ENCODE results near the gene PCF11.

DNA sequence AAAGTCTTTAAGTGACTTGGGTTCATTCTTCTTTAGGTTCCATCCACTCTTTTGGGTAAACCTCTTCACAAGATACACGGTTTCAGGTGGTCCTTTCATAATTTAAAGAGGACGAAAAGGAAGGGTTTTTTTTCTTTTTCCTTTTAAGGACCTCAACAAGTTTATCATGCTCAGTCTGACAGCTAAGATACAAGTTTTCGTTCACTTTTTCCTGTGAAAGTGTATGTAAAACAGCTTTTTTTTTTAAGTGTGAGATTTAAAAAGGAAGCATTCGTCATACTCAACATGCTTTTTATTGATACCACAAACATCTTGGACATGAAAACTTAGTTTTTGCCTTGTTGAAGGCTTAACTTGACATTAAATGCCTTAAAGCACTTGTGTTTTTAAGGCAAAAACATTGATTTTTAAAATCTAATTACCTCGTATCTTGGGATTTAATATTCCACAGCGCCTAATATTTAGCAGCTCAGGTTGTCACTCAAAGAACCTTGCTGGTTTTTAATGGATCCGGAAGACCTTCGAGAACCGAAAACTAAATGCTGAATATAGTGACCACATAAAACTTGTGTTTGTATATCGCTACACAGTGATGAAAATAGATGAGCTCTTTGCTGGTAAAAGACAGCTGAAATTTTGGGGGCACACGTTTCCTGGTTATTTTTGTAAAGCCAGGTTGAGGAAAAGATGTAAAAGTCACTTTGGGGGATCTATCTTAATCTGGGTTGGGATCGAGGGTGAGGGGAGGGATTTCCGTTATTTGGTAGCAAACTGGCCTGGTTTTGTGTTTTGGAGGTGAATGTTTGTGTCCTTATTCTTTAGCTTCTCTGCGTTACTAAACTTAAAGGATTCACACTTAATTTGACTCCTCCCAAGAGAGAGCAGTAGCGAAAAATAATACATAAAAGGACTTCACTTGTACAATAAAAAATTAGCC is 2.3 kb downstream of the PCF11 start:
- TF ChIP-seq, protein P1, sequence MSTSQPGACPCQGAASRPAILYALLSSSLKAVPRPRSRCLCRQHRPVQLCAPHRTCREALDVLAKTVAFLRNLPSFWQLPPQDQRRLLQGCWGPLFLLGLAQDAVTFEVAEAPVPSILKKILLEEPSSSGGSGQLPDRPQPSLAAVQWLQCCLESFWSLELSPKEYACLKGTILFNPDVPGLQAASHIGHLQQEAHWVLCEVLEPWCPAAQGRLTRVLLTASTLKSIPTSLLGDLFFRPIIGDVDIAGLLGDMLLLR (CRISPR knock-in tag; IDR thresholded peaks at IDR 0.05) = no peak
- TF ChIP-seq SMAD3 (CRISPR knock-in tag; IDR thresholded peaks at IDR 0.05) (no peak), GLI4 (CRISPR knock-in tag; IDR thresholded peaks at IDR 0.05; ENCODE audit: borderline replicate concordance) (no peak), XRCC5 (optimal IDR thresholded peaks at IDR 0.05; ENCODE audit: low read length) (no peak), EZH2 (conservative IDR thresholded peaks at IDR 0.05; ENCODE audit: low read depth, low read length) (no peak), FOXK2 (IDR thresholded peaks at IDR 0.05) (no peak), ZSCAN29 (CRISPR knock-in tag; conservative IDR thresholded peaks at IDR 0.05) (no peak), SP1 (IDR thresholded peaks at IDR 0.05) (no peak), SP1 (CRISPR knock-in tag; IDR thresholded peaks at IDR 0.05) (no peak), NR3C1 (CRISPR knock-in tag; IDR thresholded peaks at IDR 0.05) (no peak), SAFB2 (CRISPR knock-in tag; IDR thresholded peaks at IDR 0.05; ENCODE audit: borderline replicate concordance, low read depth) (no peak), PRPF4 (IDR thresholded peaks at IDR 0.05; ENCODE audit: low read depth, low read length, poor library complexity, severe bottlenecking) (no peak)
- TF ChIP-seq, protein P2, sequence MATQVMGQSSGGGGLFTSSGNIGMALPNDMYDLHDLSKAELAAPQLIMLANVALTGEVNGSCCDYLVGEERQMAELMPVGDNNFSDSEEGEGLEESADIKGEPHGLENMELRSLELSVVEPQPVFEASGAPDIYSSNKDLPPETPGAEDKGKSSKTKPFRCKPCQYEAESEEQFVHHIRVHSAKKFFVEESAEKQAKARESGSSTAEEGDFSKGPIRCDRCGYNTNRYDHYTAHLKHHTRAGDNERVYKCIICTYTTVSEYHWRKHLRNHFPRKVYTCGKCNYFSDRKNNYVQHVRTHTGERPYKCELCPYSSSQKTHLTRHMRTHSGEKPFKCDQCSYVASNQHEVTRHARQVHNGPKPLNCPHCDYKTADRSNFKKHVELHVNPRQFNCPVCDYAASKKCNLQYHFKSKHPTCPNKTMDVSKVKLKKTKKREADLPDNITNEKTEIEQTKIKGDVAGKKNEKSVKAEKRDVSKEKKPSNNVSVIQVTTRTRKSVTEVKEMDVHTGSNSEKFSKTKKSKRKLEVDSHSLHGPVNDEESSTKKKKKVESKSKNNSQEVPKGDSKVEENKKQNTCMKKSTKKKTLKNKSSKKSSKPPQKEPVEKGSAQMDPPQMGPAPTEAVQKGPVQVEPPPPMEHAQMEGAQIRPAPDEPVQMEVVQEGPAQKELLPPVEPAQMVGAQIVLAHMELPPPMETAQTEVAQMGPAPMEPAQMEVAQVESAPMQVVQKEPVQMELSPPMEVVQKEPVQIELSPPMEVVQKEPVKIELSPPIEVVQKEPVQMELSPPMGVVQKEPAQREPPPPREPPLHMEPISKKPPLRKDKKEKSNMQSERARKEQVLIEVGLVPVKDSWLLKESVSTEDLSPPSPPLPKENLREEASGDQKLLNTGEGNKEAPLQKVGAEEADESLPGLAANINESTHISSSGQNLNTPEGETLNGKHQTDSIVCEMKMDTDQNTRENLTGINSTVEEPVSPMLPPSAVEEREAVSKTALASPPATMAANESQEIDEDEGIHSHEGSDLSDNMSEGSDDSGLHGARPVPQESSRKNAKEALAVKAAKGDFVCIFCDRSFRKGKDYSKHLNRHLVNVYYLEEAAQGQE (IDR thresholded peaks at IDR 0.05; ENCODE audit: borderline replicate concordance in 1 of 2, low read depth in 1 of 2, low read length in 2 of 2) = no peak
